Mucosa of rectum (tissue), 2 donors: ENCODE data around the gene KCNJ10.

Experiments
- H3K27ac ChIP-seq, 2 donors: one replicate each; pipeline ENCODE4 v1.7.0; 2013; ENCODE audit warnings: inconsistent platforms in 2 of 2, low read depth in 2 of 2, low read length in 2 of 2
- H3K27me3 ChIP-seq, 2 donors: one replicate each; pipeline ENCODE4 v1.7.0; 2013; ENCODE audit warnings: low read length in 2 of 2; ENCODE audit not compliant: control insufficient read depth in 2 of 2, insufficient read depth in 2 of 2
- H3K36me3 ChIP-seq, 2 donors: one replicate each; pipeline ENCODE4 v1.7.0; 2013; ENCODE audit warnings: low read length in 2 of 2; ENCODE audit not compliant: control insufficient read depth in 2 of 2, insufficient read depth in 2 of 2
- H3K4me1 ChIP-seq, 2 donors: one replicate each; pipeline ENCODE4 v1.7.0; 2013; ENCODE audit warnings: low read length in 2 of 2, mild to moderate bottlenecking in 1 of 2; ENCODE audit not compliant: control insufficient read depth in 2 of 2, insufficient read depth in 2 of 2
- H3K4me3 ChIP-seq, 2 donors: one replicate each; pipeline ENCODE4 v1.7.0; 2013; ENCODE audit warnings: low read length in 2 of 2
- H3K9ac ChIP-seq, 2 donors: one replicate each; pipeline ENCODE4 v1.7.0; 2013; ENCODE audit warnings: low read length in 2 of 2, low read depth in 1 of 2, mild to moderate bottlenecking in 1 of 2
- H3K9me3 ChIP-seq, 2 donors: one replicate each; pipeline ENCODE4 v1.7.0; 2013; ENCODE audit warnings: low read length in 2 of 2; ENCODE audit not compliant: control insufficient read depth in 2 of 2
- donor health status: healthy.
- donor health status: Normal muscosa, but diverticular disease.

KCNJ10 gene

DNA sequence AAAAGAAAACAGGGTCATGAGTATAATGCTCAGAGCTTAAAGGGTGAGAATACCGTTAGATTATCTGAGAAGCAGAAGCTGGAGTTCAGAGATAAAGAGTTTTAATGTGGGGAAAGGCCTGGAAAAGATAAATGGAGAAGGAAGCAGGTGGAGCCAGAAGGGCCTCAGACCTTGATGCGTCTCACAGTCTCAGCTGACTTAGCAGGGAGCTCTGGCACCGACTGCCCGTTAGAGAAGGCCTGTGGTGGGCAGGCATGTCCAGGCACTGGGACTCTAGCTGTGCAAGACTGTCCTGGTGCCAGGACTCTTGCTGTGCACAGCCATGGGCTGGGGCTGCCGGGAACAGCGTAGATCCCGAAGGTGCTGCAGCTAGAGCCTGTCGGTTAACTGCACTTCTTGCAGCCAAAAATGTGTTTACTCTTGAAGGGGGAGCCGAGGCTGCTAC is 112.1 kb downstream of the KCNJ10 start:
- H3K9ac ChIP-seq, result peak overlapping the region in 1 of 2 donors; percentile 42
- no peak overlapping the region for H3K4me3 ChIP-seq
- H3K9me3 ChIP-seq, result no peaks in the 10 kb centered on the region
- H3K36me3 ChIP-seq, result no peaks in the 10 kb centered on the region
- peaks cover 6 to 20% of the 10 kb centered on the region in 2 donors for H3K4me1 ChIP-seq
- no peaks in the 10 kb centered on the region for H3K27me3 ChIP-seq
- no peak overlapping the region for H3K27ac ChIP-seq

DNA sequence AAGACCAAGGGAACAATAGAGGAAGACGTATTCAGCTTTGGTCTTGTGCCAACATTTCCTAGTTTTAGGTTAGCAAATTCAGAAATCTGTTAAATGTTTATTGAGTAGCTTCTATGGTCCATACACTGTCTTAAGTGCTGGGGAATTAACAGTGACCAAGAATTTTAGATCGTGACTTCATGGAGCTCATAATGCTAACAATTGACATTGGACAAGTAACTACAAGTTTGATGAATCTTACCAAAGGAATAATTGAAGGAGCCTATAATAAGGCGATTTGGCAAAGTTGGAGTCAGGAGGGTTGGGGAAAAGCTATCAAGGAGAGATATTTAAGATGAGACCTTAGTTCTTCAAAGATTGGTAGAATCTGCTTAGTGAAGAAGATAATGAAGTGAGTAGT is 114.5 kb downstream of the KCNJ10 start:
- no peaks in the 10 kb centered on the region for H3K9me3 ChIP-seq
- H3K4me1 ChIP-seq, result peaks cover 0 to 4% of the 10 kb centered on the region in 2 donors
- no peaks in the 10 kb centered on the region for H3K27me3 ChIP-seq
- H3K4me3 ChIP-seq, result no peak overlapping the region
- no peaks in the 10 kb centered on the region for H3K36me3 ChIP-seq
- H3K9ac ChIP-seq, result no peak overlapping the region
- no peak overlapping the region for H3K27ac ChIP-seq

DNA sequence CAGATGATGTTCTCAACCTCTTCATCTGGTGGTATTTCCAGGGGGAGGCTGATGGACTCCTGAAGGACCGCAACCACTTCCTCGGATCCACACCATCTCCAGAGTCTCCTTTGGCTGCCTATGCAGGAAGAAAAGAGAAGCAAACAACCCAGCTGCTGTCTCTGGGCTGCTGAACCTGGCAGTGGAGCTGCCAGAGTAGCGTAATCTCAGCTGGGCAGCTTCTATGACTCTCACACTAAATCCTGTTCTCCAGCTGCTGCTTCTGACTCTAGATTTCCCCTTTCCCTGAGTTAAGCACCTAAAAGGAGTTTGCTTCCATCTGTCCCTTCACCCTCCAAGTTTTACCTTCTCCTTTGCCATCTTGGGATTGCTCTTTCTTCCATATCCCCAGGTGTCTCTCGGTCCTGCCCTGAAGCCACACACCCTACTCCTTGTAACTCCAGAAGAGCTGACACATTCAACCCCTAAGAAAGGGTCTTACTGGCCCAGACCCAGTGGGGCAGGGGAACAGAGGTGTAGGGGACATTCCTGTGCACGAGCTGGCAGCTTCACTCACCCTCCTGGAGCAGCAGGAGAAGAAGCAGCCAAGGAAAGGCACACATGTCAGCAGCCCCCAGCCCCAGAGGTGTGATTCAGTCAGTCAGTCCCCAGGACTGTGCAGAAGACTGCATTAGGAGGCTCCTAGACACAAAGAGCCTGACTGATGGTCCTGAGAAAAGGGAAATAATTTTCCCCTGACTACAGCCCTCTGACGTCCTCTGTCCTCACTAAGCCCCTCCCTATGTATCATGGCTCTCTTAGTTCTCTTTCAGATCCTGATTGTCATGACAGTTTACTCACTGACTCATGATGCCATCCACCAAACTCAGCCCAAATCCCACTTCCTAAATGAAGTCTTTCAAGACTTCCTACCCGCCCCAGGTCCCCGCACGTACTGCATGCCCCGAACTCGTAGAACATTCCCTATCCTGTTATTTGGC is 116.1 kb downstream of the KCNJ10 start, which contains the start of gene SLAMF9:
SLAMF9 (minus strand) TSS at position 702 of the 980 bp plus-strand sequence; CDS start at position 602, 100 bp downstream.
- Histone ChIP-seq H3K9me3 (no peaks in the 10 kb centered on the region), H3K36me3 (no peaks in the 10 kb centered on the region), H3K9ac (no peak within 1 kb of the TSS), H3K4me1 (peaks cover 11 to 15% of the 10 kb centered on the region in 2 donors), H3K27me3 (no peaks in the 10 kb centered on the region), H3K4me3 (no peak within 1 kb of the TSS), H3K27ac (no peak within 1 kb of the TSS)

DNA sequence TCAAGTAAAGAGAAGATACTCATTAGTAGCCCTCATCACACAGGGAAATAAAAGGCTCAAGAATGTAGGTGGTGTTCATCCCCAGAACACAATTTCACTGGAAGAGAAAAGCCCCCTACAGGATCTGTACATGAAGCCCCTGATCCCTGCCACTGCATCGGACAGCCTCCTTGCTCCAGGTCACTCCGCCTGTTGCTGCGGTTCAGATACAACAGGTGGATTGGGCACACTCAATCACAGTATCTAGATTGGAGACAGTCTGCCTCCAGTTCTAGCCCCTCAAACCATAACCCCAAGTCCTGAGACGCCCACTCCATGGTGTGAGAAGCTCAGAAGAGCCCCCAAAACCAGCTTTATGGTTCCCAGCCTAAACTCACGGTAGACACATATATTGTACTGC is 117.0 kb downstream of the KCNJ10 start:
- no peak overlapping the region for H3K27ac ChIP-seq
- no peak overlapping the region for H3K4me3 ChIP-seq
- H3K4me1 ChIP-seq, result peaks cover 12 to 21% of the 10 kb centered on the region in 2 donors
- H3K27me3 ChIP-seq, result no peaks in the 10 kb centered on the region
- no peak overlapping the region for H3K9ac ChIP-seq
- no peaks in the 10 kb centered on the region for H3K9me3 ChIP-seq
- no peaks in the 10 kb centered on the region for H3K36me3 ChIP-seq

DNA sequence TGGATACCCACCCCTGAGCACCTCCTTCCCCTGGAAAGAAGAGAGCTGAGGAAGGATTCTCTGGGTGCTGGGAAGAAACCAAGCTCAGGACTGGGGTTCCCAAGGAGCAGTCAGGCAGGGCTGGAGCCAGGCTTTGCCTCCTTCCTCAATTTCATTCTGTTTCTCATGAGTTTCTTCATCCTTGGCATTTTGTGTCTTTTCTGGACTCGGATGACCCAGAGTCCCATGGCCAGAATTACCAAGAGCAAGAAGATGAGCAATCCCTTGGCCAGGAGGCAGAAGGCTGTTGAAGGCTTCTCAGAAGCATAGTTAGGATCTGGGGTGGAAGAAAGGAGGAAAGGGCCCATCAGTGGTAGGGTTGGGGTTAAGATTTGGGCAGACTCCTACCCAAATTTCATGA is 118.4 kb downstream of the KCNJ10 start:
- Histone ChIP-seq H3K9me3 (no peaks in the 10 kb centered on the region), H3K4me1 (peaks cover 13 to 21% of the 10 kb centered on the region in 2 donors), H3K27me3 (no peaks in the 10 kb centered on the region), H3K9ac (no peak overlapping the region), H3K27ac (no peak overlapping the region), H3K4me3 (no peak overlapping the region), H3K36me3 (no peaks in the 10 kb centered on the region)

DNA sequence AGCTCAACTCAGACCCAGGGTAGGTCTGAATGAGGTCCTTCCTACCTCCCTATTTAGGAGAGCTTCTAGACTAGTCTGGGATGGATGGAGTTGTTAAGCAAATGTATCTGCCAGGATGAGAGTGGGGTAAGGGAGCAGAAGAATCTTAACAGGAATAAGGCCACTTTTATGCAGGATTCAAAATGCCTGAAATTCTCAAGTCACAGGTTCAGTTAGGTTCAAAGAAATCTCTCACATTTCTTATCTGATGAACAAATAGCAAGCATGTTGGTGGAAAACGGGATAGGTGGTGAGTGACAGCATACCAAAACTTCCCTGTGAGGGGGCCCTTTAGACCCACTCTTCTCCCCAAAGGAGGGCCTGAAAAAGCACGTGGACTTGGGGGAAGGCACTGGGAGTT is 118.9 kb downstream of the KCNJ10 start:
- Histone ChIP-seq H3K4me3 (no peak overlapping the region), H3K27ac (no peak overlapping the region), H3K36me3 (no peaks in the 10 kb centered on the region), H3K27me3 (no peaks in the 10 kb centered on the region), H3K9ac (no peak overlapping the region), H3K9me3 (no peaks in the 10 kb centered on the region), H3K4me1 (peaks cover 17 to 26% of the 10 kb centered on the region in 2 donors)

DNA sequence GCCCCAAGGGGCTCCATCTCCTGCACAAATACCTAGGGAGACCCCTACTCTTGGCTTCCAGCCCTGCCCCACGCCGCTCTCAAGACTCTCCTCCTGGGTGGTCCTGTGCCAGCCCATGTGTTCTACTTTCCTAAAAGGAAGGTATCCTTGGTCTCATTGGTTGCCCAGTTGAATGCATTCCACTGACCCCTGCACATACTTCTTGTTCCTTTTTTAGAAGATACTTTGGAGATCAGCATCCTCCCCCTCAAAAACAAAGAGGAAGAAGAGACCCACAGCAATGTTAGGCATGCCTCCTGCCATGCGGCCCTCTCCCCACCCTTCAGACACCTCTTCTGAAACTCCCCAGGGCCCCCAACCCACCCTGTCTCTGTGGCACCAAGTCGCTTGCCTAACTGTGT is 120.0 kb downstream of the KCNJ10 start:
- peak overlapping the region in 1 of 2 donors; percentile 59 for H3K27ac ChIP-seq
- H3K4me1 ChIP-seq, result peaks cover 25 to 32% of the 10 kb centered on the region in 2 donors
- H3K27me3 ChIP-seq, result no peaks in the 10 kb centered on the region
- no peak overlapping the region for H3K4me3 ChIP-seq
- no peak overlapping the region for H3K9ac ChIP-seq
- H3K36me3 ChIP-seq, result no peaks in the 10 kb centered on the region
- no peaks in the 10 kb centered on the region for H3K9me3 ChIP-seq

DNA sequence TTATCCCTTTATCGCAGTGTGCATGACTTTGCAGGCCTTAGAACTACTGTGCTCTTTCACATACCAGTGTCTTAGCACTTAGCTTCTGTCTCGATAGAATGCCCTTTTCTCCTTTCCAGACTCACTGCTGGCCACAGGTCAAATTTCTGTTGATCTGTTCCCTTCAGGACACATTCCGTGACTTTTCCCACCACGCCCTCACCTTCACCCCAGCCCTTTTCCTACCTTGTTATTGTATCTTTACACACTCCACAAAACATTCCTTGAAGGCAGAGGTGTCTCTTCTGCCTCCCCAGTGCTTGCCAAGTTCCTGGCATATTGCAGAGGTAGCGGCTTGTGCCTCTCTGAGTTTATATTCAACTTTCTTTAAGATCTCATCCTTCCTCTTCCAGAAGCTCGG is 120.8 kb downstream of the KCNJ10 start:
- H3K9ac ChIP-seq, result no peak overlapping the region
- peaks cover 31 to 36% of the 10 kb centered on the region in 2 donors for H3K4me1 ChIP-seq
- H3K27ac ChIP-seq, result peak overlapping the region; percentile 18 to 59
- peaks cover 0 to 2% of the 10 kb centered on the region in 2 donors for H3K27me3 ChIP-seq
- no peak overlapping the region for H3K4me3 ChIP-seq
- no peaks in the 10 kb centered on the region for H3K9me3 ChIP-seq
- no peaks in the 10 kb centered on the region for H3K36me3 ChIP-seq
